Activated CD8-positive, alpha-beta T cell treated with anti-CD3 and anti-CD28 coated beads, Interleukin-2, amount 10 ng/mL, durations not matched to agents 7 days and 5 days (primary cell): ENCODE results near the gene PATJ. TPM values are rescaled to one million over a fixed set of nuclear protein-coding genes. Genes with fewer than 3 reads are reported as not detected.
"Not testable (repeated sequence)": the region's sequence is repeated elsewhere in the genome, so short reads cannot be mapped to it uniquely, and the experiment has no call there.

Source experiments
- ATAC-seq: fragments of 150-1000 bp; cut with Tn5 transposase; one replicate; pipeline ENCODE4 v1.10.0; 2021; ENCODE audit warnings: moderate library complexity
- CTCF ChIA-PET: fragments of 350-600 bp; sonication (Branson Sonifier 250); formaldehyde crosslinking; loops from one replicate; lab custom pipeline; 2021; ENCODE audit warnings: antibody characterized with exemption; lab: Charles Lee
- POLR2A ChIA-PET: fragments of 350-600 bp; sonication (Branson Sonifier 250); formaldehyde crosslinking; loops from one replicate; lab custom pipeline; 2021; ENCODE audit warnings: antibody characterized with exemption; lab: Charles Lee
- DNase-seq: peaks from one replicate; pipeline ENCODE4 v3.0.0-alpha.2; 2020
- H3K27ac Mint-ChIP-seq: one replicate; pipeline ENCODE4 v1.8.0; 2021; ENCODE audit warnings: mild to moderate bottlenecking, mixed read lengths
- H3K27me3 Mint-ChIP-seq: one replicate; pipeline ENCODE4 v1.8.0; 2021; ENCODE audit warnings: low read depth, mixed read lengths
- H3K36me3 Mint-ChIP-seq: one replicate; pipeline ENCODE4 v1.8.0; 2021; ENCODE audit warnings: low read depth, mixed read lengths
- H3K4me1 Mint-ChIP-seq: one replicate; pipeline ENCODE4 v1.8.0; 2021; ENCODE audit warnings: low read depth, mixed read lengths
- H3K4me3 Mint-ChIP-seq: one replicate; pipeline ENCODE4 v1.8.0; 2021; ENCODE audit warnings: mild to moderate bottlenecking, mixed read lengths
- H3K9me3 Mint-ChIP-seq: one replicate; pipeline ENCODE4 v1.8.0; 2022; ENCODE audit warnings: mixed read lengths; ENCODE audit not compliant: insufficient read depth
- microRNA-seq: library from miRNA; unstranded; fragments of <30 nt; microRNA quantifications from one replicate; pipeline ENCODE4 v1.2.0, GENCODE V29; 2022
- total RNA-seq, 2 experiments: library from RNA; stranded (reverse); gene quantifications; one replicate each; pipeline ENCODE4 v1.2.3, GENCODE V29; 2021

Gene PATJ
- total RNA-seq, 2 experiments from 2014 or later: 8.8 to 10.9 TPM

DNA sequence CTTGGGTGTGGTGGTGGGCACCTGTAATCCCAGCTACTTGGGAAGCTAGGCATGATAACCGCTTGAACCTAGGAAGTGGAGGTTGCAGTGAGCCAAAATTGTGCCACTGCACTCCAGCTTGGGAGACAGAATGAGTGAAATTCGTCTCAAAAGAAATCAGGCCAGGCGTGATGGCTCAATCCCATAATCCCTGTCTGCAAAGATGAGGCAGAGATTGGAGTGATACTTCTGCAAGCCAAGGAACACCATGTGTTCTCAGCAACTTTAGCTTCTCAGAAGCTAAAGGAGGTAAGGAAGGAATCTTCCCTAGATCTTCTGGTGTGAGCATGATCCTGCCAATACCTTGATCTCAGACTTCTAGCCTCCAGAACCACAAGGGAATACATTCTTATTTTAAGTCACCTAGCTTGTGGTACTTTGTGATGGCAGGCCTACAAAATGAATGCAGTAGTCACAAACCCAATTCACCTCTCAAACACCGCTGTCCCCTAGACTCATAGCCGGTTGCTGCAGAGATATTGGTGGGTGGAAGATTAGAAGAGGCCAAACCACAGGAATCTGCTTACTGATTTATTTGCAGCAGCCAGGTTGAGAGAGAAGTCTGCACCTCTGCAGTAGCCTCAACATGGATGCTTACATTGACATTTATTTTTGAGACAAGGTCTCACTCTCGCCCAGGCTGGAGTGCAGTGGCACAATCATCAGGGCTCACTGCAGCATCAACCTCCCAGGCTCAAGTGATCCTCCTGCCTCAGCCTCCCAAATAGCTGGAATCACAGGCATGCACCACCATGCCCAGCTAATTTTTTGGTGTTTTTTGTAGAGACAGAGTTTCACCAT lies 471.0 kb downstream of the PATJ start:
- ChIA-PET CTCF (no interaction called here), POLR2A (no interaction called here)
- Mint-ChIP-seq H3K36me3 (no peaks in the 10 kb centered on the region), H3K9me3 (no peaks in the 10 kb centered on the region), H3K4me3 (no peak overlapping the region), H3K27ac (no peak overlapping the region), H3K4me1 (peaks cover 5% of the 10 kb centered on the region), H3K27me3 (no peaks in the 10 kb centered on the region)
- DNase-seq: no peak
- no peak for ATAC-seq

DNA sequence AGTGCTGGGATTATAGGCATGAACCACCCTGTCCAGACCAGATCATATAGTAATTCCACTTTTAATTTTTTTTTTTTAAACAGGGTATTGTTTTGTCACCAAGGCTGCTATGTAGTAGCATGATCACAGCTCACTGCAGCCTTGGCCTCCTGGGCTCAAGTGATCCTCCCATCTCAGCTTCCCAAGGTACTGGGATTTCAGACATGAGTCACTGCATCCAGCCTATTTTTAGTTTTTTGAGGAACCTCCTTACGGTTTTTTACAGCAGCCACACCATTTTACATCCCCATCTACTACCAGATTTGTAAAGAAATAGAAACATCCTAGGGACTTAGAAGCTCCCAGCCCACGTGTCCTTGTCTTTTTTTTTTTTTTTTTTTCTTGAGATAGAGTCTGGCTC lies 476.3 kb downstream of the PATJ start:
- DNase-seq (no peak), ATAC-seq (no peak)
- Mint-ChIP-seq H3K27ac (no peak overlapping the region), H3K27me3 (no peaks in the 10 kb centered on the region), H3K4me3 (no peak overlapping the region), H3K4me1 (no peaks in the 10 kb centered on the region), H3K9me3 (no peaks in the 10 kb centered on the region), H3K36me3 (no peaks in the 10 kb centered on the region)
- ChIA-PET POLR2A (no interaction called here), CTCF (no interaction called here)

DNA sequence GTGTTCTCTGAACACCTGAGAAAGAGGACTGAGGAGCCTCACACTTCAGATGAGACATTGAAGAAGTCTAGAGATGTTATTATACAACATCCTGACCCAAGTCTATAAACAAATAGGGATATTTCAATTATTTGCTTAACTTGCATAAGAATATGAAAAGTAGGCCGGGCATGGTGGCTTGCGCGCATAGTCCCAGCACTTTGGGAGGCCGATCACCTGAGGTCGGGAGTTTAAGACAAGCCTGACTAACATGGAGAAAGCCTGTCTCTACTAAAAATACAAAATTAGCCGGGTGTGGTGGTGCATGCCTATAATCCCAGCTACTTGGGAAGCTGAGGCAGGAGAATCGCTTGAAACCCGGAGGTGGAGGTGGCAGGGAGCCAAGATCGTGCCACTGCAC lies 478.2 kb downstream of the PATJ start:
- POLR2A ChIA-PET, H3K27me3 Mint-ChIP-seq, DNase-seq, H3K4me1 Mint-ChIP-seq, ATAC-seq, H3K9me3 Mint-ChIP-seq, H3K36me3 Mint-ChIP-seq, CTCF ChIA-PET, H3K4me3 Mint-ChIP-seq, H3K27ac Mint-ChIP-seq: not testable (repeated sequence)

DNA sequence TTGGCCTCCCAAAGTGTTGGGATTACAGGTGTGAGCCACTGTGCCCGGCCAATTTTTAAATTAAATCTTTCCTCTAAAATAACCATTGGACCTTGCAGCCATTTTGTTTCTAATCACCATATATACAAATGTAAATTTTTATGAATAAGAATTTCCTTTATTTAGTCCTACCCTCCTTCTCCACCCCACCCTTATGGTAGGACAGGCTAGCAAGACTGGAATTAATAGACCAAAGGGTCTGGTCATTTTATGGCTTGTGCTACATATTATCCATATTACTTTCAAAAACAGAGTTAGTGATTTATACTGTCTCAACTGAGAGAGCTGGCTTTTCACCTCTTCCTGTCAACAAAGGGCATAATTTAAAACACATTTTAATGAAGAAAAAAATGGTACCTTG lies 478.9 kb downstream of the PATJ start:
- Mint-ChIP-seq H3K27ac (no peak overlapping the region), H3K27me3 (no peaks in the 10 kb centered on the region), H3K9me3 (no peaks in the 10 kb centered on the region), H3K4me3 (no peak overlapping the region), H3K36me3 (no peaks in the 10 kb centered on the region), H3K4me1 (no peaks in the 10 kb centered on the region)
- POLR2A ChIA-PET: no interaction called here
- ATAC-seq: no peak
- DNase-seq: no peak
- CTCF ChIA-PET: no interaction called here

DNA sequence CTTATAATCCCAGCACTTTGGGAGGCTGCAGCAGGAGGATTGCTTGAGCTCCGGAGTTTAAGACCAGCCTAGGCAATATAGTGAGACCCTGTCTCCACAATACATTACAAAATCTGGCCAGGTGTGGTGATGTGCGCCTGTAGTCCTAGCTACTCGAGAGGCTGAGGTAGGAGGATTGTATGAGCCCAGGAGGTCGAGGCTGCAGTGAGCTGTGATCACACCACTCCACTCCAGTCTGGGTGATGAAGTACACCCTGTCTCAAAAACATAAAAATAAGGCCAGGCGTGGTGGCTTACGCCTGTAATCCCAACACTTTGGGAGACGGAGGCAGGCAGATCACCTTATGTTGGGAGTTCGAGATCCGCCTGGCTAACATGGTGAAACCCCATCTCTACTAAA lies 480.0 kb downstream of the PATJ start:
- ATAC-seq: no peak
- Mint-ChIP-seq H3K9me3 (no peaks in the 10 kb centered on the region), H3K4me3 (no peak overlapping the region), H3K4me1 (no peaks in the 10 kb centered on the region), H3K27ac (no peak overlapping the region), H3K36me3 (no peaks in the 10 kb centered on the region), H3K27me3 (no peaks in the 10 kb centered on the region)
- ChIA-PET POLR2A (no interaction called here), CTCF (no interaction called here)
- DNase-seq: no peak

DNA sequence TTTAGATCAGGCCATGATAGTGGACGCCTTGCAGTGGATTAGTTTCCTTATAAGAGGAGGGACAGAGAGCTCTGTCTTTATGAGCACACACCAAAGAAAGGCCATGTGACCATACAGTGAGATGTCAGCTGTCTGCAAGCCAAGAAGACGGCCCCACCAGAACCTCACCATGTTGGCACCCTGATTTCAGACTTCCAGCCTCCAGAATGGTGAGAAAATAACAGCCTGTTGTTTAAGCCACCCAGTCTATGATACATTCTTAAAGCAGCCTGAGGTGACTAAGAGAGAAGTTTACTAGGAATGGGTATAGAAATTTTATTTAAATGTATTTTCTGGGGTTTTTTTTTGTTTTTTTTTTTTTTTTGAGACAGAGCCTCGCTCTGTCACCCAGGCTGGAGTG lies 481.9 kb downstream of the PATJ start:
- Mint-ChIP-seq H3K27ac (no peak overlapping the region), H3K9me3 (no peaks in the 10 kb centered on the region), H3K27me3 (no peaks in the 10 kb centered on the region), H3K4me3 (no peak overlapping the region), H3K4me1 (no peaks in the 10 kb centered on the region), H3K36me3 (no peaks in the 10 kb centered on the region)
- ATAC-seq (no peak), DNase-seq (no peak)
- POLR2A ChIA-PET: no interaction called here
- CTCF ChIA-PET: no interaction called here

DNA sequence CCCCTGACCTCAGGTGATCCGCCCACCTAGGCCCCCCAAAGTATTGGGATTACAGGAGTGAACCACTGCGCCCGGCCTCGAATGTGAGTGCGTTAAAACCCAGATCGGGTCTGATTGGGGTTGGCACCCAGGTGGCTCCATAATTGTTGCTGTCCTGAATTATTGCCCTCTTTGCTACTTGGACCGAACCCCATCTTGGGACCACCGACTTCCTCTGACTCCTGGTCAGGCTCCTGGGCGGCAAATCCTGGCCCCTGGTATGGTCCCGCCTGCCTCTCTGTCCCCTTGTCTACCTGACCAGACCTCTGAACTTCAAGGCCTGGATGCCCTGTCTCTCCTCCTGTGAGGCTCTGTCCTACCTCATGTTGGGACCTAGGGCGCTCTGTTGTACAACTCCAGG lies 485.2 kb downstream of the PATJ start:
- no peak overlapping the region for H3K4me3 Mint-ChIP-seq
- no peaks in the 10 kb centered on the region for H3K4me1 Mint-ChIP-seq
- CTCF ChIA-PET: interaction anchor here (0.7 kb wide), 1 partner anchor 10 kb away, joined by 3 read pairs; no protein-coding TSS in a partner anchor
- POLR2A ChIA-PET: no interaction called here
- no peaks in the 10 kb centered on the region for H3K36me3 Mint-ChIP-seq
- ATAC-seq (no peak), DNase-seq (no peak)
- no peaks in the 10 kb centered on the region for H3K9me3 Mint-ChIP-seq
- H3K27ac Mint-ChIP-seq: no peak overlapping the region
- H3K27me3 Mint-ChIP-seq: no peaks in the 10 kb centered on the region

Small RNA genes within 50 kb of the gene (microRNA-seq; reads per million reads assigned to microRNA genes)
- not detected for gene MIR3116-1
- not detected for gene MIR3116-2

Other genes starting within 250 kb of the PATJ start
- gene TM2D1, start 17.3 kb upstream of the PATJ start, total RNA-seq: 10 to 100 TPM; 25.8 to 28.5 TPM